GM04503 (cell line): ENCODE results near the gene BANP.
"Not testable (repeated sequence)": the region's sequence is repeated elsewhere in the genome, so short reads cannot be mapped to it uniquely, and the experiment has no call there.

Experiments
- DNase-seq: peaks from one replicate; pipeline ENCODE4 v3.0.0-alpha.2; 2012; ENCODE audit warnings: low read depth

The BANP gene

DNA sequence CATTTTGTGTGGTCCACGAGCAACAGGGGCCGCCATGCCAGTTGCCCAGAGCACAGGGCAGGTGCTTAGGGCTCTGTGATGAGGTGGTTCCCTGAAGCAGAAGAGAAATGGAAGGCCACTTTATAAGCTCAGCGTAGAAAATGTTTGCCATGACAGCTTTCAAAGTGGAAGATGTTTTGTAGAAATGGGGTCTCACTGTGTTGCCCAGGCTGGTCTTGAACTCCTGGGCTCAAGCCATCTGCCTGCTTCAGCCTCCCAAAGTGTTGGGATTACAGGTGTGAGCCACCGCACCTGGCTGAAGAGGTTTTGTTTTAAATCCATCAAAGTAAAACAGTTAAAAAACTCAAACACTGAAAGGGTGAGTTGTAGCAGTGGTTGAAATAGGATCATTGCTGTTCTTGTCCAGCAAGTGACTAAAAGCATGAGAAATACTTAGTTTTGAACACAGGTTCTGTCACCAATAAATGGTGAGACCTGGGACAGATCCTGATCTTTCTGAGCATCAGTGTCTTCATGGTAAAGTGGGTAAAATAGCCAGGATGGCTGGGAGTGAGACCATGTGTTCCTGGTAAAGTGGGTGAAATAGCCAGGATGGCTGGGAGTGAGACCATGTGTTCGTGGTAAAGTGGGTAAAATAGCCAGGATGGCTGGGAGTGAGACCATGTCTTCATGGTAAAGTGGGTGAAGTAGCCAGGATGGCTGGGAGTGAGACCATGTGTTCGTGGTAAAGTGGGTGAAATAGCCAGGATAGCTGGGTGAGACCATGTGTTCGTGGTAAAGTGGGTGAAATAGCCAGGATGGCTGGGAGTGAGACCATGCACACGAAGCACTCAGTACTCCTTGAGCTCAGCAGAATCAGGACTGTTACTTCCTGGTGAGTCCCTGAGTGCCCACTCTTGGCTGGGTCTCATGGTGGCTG is 46.0 kb downstream of the BANP start:
- DNase-seq, result no peak

DNA sequence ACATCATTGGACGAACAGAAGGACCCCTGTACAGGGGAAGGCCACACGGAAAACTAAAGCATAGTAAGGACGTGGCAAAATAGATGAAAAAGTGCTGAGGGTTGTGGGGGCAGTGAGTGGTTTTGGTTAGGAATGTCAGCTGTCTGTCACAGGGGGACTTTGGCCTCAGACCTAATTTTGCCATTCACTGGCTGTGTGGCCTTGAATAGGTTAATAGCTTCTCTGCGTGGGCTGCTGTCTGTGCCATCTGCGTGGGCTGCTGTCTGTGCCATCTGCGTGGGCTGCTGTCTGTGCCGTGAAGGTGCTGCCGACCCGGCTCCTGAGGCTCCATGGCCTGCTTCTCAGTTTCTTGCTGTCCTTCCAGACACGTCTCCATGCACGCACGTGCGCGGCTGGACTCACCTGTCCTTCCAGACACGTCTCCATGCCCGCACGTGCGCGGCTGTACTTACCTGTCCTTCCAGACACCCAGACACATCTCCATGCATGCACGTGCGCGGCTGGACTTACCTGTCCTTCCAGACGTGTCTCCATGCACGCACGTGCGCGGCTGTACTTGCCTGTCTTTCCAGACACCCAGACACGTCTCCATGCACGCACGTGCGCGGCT is 47.1 kb downstream of the BANP start:
- not testable (repeated sequence) for DNase-seq

GRCh38 chr16:87998992-87999391 is 47.8 kb downstream of the BANP start:
- DNase-seq, result not testable (repeated sequence)

DNA sequence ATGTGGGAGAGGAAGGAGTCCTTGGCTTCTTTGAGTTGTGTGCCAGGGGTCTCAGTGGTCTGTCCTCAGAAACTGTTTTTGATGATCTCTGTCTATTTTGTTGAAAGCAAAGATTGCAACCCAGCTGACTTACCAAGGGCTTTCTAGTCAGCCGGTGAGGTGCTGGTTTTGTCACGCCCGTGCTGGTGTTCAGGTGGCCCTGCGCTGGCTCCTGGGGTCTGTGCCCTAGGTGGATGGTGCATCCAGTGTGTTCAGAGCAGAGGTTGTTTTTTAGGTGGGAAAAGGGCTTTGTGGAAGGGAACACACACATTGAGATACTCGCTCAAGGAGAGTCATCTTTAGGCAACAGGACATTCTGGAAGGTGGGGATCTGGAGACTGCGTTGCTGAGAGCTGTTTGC is 51.0 kb downstream of the BANP start:
- no peak for DNase-seq

GRCh38 chr16:88002749-88003148 is 51.5 kb downstream of the BANP start:
- DNase-seq, result no peak

- no peak for DNase-seq
Observed at GRCh38 chr16:88003316-88003715, 52.1 kb downstream of the BANP start.

DNA sequence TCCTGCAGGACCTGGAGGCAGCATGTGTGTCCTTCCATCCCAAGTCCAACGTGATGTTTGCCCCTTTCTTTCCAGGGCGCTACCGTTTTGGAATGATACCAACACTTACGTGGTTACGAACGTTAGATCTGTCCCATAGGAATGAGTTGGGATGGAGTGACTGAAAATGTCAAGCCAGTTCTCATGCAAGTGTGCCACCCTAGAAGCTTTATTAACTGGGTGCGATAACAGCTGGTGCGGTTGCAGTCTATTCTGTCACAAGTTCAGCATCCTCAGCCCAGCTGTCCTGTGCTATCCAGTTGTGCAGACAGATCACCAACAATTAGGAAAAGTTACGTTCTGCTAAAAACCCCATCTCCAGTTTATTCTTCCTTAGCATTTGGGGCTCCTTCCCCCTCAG is 52.5 kb downstream of the BANP start:
- no peak for DNase-seq

DNA sequence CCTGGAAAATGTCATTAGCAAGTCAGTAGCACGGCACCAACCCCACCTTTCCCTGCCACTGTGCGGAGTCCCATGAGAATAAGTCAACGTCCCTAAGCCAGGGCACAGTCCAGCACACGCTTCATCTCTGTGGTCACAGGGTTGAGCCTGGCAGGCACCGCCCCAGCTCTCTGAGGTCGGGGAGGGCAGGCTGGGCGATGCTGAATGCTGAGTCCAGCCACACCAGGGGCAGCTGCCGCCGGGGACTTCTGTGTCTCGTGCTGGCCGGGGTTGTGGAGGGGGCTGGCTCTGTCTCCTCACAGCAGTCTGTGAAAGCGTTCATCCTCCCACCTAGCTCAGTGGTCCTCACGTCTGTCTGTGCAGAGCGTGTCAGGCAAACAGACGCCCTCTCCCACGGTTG is 53.2 kb downstream of the BANP start:
- no peak for DNase-seq

- no peak for DNase-seq
Observed at GRCh38 chr16:88005181-88005581, 53.9 kb downstream of the BANP start.

DNA sequence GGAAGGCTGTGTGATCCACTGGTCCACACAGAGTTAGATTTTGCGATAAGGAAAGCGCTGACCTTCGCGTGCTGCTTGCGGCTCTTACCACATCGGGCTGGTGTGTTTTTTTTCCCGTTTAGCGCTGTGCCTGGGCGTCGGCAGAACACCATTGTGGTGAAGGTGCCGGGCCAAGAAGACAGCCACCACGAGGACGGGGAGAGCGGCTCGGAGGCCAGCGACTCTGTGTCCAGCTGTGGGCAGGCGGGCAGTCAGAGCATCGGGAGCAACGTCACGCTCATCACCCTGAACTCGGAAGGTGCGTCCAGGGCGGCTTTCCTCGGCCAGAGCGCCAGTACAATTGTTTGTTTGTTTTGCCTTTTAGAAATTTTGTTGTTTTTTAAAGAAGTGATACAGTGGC is 54.7 kb downstream of the BANP start:
- DNase-seq, result no peak

DNA sequence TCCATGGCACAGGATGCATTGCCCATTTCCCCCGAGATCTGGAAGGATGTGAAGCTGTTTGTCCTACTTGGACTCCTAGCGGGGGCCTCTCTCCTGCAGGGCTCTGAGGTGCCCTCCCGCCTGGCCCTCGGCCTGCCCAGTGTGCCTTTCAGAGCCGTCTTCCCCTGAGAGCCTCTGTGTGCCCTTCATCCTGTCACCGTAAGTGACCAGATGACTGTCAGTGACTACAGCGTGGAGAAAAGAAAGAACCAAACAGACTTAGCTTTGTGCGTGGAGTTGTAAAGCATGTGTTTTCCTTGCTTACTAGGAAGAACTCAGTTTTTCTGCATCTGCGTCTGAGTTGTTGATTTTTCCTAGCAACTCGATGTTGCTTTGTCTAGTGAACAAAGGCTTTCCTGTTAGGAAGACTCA is 56.1 kb downstream of the BANP start:
- DNase-seq, result no peak

GRCh38 chr16:88008840-88009239 is 57.6 kb downstream of the BANP start:
- no peak for DNase-seq

GRCh38 chr16:88009563-88010342 is 58.5 kb downstream of the BANP start:
- no peak for DNase-seq

DNA sequence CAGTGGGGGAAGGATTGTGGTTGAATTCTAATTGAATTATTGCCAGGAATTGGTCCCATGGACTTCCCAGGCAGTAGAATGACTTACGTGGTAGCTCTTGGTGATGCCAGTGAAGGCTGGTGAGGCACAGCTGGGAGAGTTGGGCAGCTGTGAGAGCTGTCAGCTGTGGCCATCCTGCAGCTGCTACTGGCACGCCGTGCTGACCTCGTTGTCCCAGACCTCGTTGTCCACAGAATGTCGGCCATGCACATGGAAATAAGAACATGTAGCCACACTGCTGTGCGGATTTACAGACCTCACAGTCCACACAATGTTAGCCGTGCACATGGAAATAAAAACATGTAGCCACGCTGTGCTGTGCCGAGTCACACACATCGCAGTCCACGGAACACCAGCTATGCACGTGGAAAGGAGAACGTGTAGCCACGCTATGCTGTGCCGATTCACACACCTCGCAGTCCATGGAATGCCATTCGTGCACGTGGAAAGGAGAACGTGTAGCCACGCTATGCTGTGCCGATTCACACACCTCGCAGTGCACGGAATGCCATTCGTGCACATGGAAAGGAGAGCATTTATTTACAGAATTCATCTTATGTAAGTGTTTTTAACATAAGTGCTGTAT is 59.2 kb downstream of the BANP start:
- no peak for DNase-seq

GRCh38 chr16:88010968-88011483 is 59.8 kb downstream of the BANP start:
- DNase-seq, result no peak

DNA sequence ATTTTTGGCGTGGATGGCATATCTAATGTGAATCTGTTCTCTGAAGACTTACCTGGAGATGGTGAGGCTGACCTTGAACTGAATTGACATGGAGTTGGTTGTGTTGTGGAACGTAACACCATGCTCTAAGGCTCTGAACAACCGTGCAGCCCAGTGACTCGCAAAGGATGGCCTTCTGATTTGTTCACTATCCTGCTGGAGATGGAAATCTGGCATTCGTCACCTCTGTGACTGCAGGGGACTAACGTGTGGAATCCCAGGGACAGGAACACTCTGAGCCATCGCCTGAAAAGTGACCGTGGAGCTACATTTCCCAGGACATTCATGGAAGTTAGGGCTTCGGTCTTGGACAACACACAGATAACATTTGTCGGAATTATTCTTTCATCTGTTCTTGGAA is 61.1 kb downstream of the BANP start:
- no peak for DNase-seq

DNA sequence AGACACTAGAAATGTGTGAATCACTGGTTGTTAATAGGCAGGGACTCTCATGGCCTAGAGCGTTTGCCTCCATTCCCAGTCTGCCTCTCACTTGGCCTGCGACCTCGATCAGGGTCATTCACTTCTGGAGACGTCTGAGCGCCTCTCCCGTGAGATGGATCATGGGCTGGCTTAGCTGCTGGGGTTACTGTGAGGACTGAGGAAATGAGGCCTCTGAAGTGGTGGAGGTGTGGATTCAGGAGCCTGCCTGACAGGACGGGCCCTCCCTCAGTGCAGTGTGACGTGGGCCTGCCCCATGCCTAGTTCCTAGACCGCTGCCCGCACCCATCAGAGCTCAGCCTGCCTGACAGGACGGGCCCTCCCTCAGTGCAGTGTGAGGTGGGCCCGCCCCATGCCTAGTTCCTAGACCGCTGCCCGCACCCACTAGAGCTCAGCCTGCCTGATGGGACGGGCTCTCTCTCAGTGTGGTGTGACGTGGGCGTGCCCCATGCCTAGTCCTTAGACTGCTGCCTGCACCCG is 61.9 kb downstream of the BANP start:
- DNase-seq, result no peak

GRCh38 chr16:88013766-88014251 is 62.6 kb downstream of the BANP start:
- no peak for DNase-seq

DNA sequence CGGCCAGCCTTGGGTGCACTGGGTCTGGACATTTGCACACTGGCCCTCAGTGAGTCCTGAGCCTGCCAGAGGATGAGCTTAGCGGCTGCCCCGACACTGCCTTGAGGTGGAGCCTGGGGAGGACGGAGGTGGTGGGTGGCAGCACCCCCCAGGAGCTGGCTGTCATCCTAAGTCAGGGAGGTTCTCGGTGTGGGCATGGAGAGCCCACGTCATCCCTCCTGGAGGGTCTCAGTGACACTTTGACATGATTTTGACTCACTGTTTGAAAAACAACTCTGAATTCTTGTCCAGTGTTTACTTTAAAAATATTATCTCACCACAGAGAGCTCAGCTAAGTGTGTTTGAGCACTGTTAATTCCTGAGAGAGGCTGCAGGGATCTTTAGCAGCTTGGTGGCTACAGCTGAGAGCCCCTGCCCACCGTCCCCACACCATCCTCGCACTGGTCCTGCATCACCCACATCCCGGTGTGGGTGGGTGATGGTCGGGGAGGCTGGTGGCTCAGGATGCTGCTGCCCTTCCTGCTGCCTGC is 63.1 kb downstream of the BANP start:
- DNase-seq, result no peak

GRCh38 chr16:88014954-88015805 is 63.9 kb downstream of the BANP start:
- DNase-seq, result no peak

DNA sequence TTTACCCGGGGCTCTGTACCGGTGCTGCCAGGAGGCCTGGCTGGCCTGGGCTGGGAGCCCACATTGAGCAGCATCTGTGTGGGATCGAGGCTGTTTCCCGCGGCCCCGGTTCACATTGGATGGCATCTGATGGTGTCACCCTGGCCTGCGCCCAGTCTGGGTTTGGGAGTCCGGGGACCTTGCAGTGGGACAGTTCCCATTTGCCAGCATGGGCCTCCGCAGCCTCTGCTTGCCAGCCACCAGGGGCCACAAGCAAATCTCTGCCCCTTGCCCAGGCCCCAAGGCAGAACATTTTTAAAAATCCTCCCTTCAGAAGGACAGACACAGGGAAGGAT is 64.5 kb downstream of the BANP start:
- DNase-seq, result no peak
